Mesenchymal stem cell (in vitro differentiated cells and primary cell): ENCODE results near the gene CUL4A.
A peak's percentile ranks its signal among the peaks of the same experiment; 100 is the strongest.

ENCODE experiments used
- DNase-seq: peaks from one replicate; pipeline ENCODE4 v3.0.0-alpha.2; 2013
- H2AFZ ChIP-seq: one replicate; pipeline ENCODE4 v1.6.1; 2013; ENCODE audit warnings: low read depth, mild to moderate bottlenecking, control low read depth, inconsistent platforms, low read length, moderate library complexity
- H2AK5ac ChIP-seq: 2 replicates; pipeline ENCODE4 v1.6.1; 2013; ENCODE audit warnings: low read length, moderate library complexity, mild to moderate bottlenecking, inconsistent platforms; ENCODE audit not compliant: severe bottlenecking
- H2BK120ac ChIP-seq: one replicate; pipeline ENCODE4 v1.6.1; 2013; ENCODE audit warnings: low read depth, mild to moderate bottlenecking, inconsistent platforms, low read length, moderate library complexity
- H2BK12ac ChIP-seq, 2 experiments: one replicate each; pipeline ENCODE4 v1.6.1; 2013; ENCODE audit warnings: inconsistent platforms in 2 of 2, low read length in 2 of 2, mild to moderate bottlenecking in 2 of 2, moderate library complexity in 2 of 2, control low read depth in 1 of 2
- H2BK15ac ChIP-seq: one replicate; pipeline ENCODE4 v1.6.1; 2013; ENCODE audit warnings: mild to moderate bottlenecking, low read depth, inconsistent platforms; ENCODE audit not compliant: poor library complexity, severe bottlenecking
- H2BK5ac ChIP-seq: 2 replicates; pipeline ENCODE4 v1.6.1; 2013; ENCODE audit warnings: low read depth, mild to moderate bottlenecking, low read length, control low read depth, inconsistent platforms; ENCODE audit not compliant: poor library complexity, severe bottlenecking
- H3K14ac ChIP-seq, 2 experiments: one replicate each; pipeline ENCODE4 v1.6.1; 2013; ENCODE audit warnings: inconsistent platforms in 2 of 2, low read length in 2 of 2, control low read depth in 1 of 2, mild to moderate bottlenecking in 1 of 2, moderate library complexity in 1 of 2
- H3K18ac ChIP-seq, 2 experiments: one replicate each; pipeline ENCODE4 v1.6.1; 2013; ENCODE audit warnings: inconsistent platforms in 2 of 2, low read length in 2 of 2, control low read depth in 1 of 2, low read depth in 1 of 2, mild to moderate bottlenecking in 1 of 2
- H3K23ac ChIP-seq, 2 experiments: one replicate each; pipeline ENCODE4 v1.6.1; 2013; ENCODE audit warnings: inconsistent platforms in 2 of 2, low read length in 2 of 2, mild to moderate bottlenecking in 2 of 2, moderate library complexity in 2 of 2, control low read depth in 1 of 2
- H3K27ac ChIP-seq: 2 replicates; pipeline ENCODE4 v1.5.1; 2013; ENCODE audit warnings: mild to moderate bottlenecking, moderate library complexity, low read length, control low read depth, inconsistent platforms; ENCODE audit not compliant: poor library complexity, severe bottlenecking
- H3K27me3 ChIP-seq, 2 experiments: 2 replicates each; pipeline versions ENCODE4 v1.6.1 to v1.7.0; 2013; ENCODE audit warnings: low read length in 2 of 2, mild to moderate bottlenecking in 2 of 2, moderate library complexity in 2 of 2, control low read depth in 1 of 2, inconsistent platforms in 1 of 2; ENCODE audit not compliant: control insufficient read depth in 1 of 2, insufficient read depth in 1 of 2
- H3K36me3 ChIP-seq, 2 experiments: 2 replicates each; pipeline versions ENCODE4 v1.6.1 to v1.7.0; 2013; ENCODE audit warnings: low read length in 2 of 2, control low read depth in 1 of 2, inconsistent platforms in 1 of 2, low read depth in 1 of 2, mild to moderate bottlenecking in 1 of 2; ENCODE audit not compliant: insufficient read depth in 2 of 2, control insufficient read depth in 1 of 2
- H3K4ac ChIP-seq, 2 experiments: one replicate each; pipeline ENCODE4 v1.6.1; 2013; ENCODE audit warnings: inconsistent platforms in 2 of 2, low read length in 2 of 2, mild to moderate bottlenecking in 2 of 2, moderate library complexity in 2 of 2, control low read depth in 1 of 2, low read depth in 1 of 2
- H3K4me1 ChIP-seq: 2 replicates; pipeline ENCODE4 v1.6.1; 2013; ENCODE audit warnings: low read depth, low read length, control low read depth; ENCODE audit not compliant: control insufficient read depth, insufficient read depth
- H3K4me2 ChIP-seq: 2 replicates; pipeline ENCODE4 v1.6.1; 2013; ENCODE audit warnings: low read length, mild to moderate bottlenecking, inconsistent platforms; ENCODE audit not compliant: poor library complexity, severe bottlenecking
- H3K4me3 ChIP-seq, 2 experiments: 2 replicates each; pipeline versions ENCODE4 v1.5.1 to v1.7.0; 2013; ENCODE audit warnings: low read length in 2 of 2, mild to moderate bottlenecking in 2 of 2, control low read depth in 1 of 2, low read depth in 1 of 2; ENCODE audit not compliant: insufficient read depth in 1 of 2
- H3K79me1 ChIP-seq: replicated peaks from 2 replicates; pipeline ENCODE4 v1.6.1; 2013; ENCODE audit warnings: mild to moderate bottlenecking, control low read depth, low read length, inconsistent platforms; ENCODE audit not compliant: poor library complexity, severe bottlenecking
- H3K9ac ChIP-seq: 2 replicates; pipeline ENCODE4 v1.7.0; 2013; ENCODE audit warnings: mild to moderate bottlenecking, low read length, moderate library complexity
- H3K9me3 ChIP-seq: 2 replicates; pipeline ENCODE4 v1.7.0; 2013; ENCODE audit warnings: mild to moderate bottlenecking, low read length; ENCODE audit not compliant: control insufficient read depth
- H4K8ac ChIP-seq: one replicate; pipeline ENCODE4 v1.6.1; 2013; ENCODE audit warnings: inconsistent platforms, mild to moderate bottlenecking, low read length, moderate library complexity
- H4K91ac ChIP-seq: one replicate; pipeline ENCODE4 v1.6.1; 2013; ENCODE audit warnings: mild to moderate bottlenecking, low read length, inconsistent platforms
- WGBS: methylation state at CpG from one replicate; pipeline ENCODE4 v1.1.7; 2013; ENCODE audit warnings: mixed read lengths; 5-methylcytosine and 5-hydroxymethylcytosine counted together

Gene CUL4A

DNA sequence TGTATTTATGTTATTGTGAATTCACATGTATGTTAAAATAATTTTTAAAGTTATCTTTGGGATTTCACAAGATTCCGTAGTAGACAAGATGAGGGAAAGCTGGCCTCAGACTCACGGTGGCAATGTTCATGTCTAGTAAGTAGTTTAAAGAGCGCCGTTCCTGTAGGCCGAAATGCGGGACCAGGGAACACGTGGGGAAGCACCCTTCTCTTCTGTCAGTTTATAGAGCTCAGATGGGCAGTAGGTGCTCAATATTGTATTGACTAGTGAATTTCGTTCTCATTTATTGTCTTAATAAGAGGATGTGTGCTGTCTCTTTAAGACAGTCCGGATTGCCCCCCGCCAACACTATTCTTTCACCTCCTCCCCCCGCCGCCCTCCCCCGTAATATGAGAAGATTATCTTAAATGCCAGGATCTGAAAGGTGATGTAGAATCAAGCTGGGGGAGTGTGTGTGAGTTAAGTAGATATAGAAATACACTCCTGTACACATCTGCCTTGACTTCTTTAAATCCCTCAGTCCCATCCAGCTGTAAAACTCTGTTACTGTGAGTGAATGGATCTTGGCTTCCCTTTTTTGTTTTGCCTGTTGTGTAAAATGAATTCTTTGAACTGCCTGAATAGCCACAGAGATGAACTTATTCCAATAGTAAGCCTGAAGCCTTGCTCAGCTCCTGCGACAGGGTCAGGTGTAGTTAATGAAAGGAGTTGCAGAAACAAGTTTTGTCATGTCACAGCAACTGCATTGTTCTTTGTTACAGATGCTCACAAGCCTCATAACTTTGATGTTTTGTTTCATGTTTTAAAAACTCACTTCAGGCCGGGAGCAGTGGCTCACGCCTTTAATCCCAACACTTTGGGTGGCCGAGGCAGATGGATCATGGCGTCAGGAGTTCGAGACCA, 88.9 kb downstream of the CUL4A start:
- H3K4me3 ChIP-seq, result peak overlapping the region; percentile 89 to 100
- peak overlapping the region; percentile 97 for H3K9ac ChIP-seq
- no peaks in the 10 kb centered on the region for H3K9me3 ChIP-seq
- DNase-seq, result no peak
- WGBS, result 67% methylated on average over 10 of the region's 19 CpGs
- H3K18ac ChIP-seq, result no peak overlapping the region
- no peak overlapping the region for H2BK15ac ChIP-seq
- no peak overlapping the region for H3K4ac ChIP-seq
- H2AK5ac ChIP-seq, result no peak overlapping the region
- H2BK5ac ChIP-seq, result no peak overlapping the region
- no peaks in the 10 kb centered on the region for H3K27me3 ChIP-seq
- H3K23ac ChIP-seq, result no peak overlapping the region
- peak overlapping the region; percentile 38 for H3K27ac ChIP-seq
- H4K91ac ChIP-seq, result no peak overlapping the region
- H3K14ac ChIP-seq, result no peak overlapping the region
- no peak overlapping the region for H2AFZ ChIP-seq
- H3K36me3 ChIP-seq, result peaks cover 5 to 6% of the 10 kb centered on the region in 2 experiments
- H3K4me2 ChIP-seq, result peak overlapping the region; percentile 74
- no peak overlapping the region for H2BK12ac ChIP-seq
- H3K4me1 ChIP-seq, result peaks cover 10% of the 10 kb centered on the region
- H2BK120ac ChIP-seq, result no peak overlapping the region
- H4K8ac ChIP-seq, result no peak overlapping the region
- H3K79me1 ChIP-seq, result no peaks in the 10 kb centered on the region

DNA sequence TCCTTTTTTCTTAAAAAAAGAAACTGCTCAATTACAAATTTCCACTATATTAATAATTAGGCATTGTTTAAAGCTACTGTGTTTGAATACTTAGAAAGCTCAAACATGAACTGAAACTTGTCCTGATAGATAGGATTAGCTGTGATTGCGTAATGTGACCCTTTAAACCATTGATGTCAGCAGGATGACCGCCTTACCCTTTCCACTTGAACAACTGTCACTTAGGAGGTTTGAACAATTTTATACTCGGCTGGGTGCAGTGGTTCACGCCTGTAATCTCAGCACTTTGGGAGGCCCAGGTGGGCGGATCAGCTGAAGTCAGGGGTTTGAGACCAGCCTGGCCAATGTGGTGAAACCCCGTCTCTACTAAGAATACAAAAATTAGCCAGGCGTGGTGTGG, 90.5 kb downstream of the CUL4A start:
- Histone ChIP-seq H3K4me2 (no peak overlapping the region), H2BK120ac (no peak overlapping the region), H2AK5ac (no peak overlapping the region), H4K8ac (no peak overlapping the region), H3K23ac (no peak overlapping the region), H3K4me1 (peaks cover 12% of the 10 kb centered on the region), H3K4me3 (no peak overlapping the region), H3K4ac (no peak overlapping the region), H4K91ac (no peak overlapping the region), H2AFZ (no peak overlapping the region), H2BK5ac (no peak overlapping the region), H3K27ac (no peak overlapping the region), H2BK12ac (no peak overlapping the region), H3K36me3 (peaks cover 5 to 7% of the 10 kb centered on the region in 2 experiments), H3K18ac (no peak overlapping the region), H3K27me3 (no peaks in the 10 kb centered on the region), H3K9ac (peak overlapping the region; percentile 7), H3K14ac (no peak overlapping the region), H3K79me1 (no peaks in the 10 kb centered on the region), H3K9me3 (no peaks in the 10 kb centered on the region), H2BK15ac (no peak overlapping the region)
- peak; percentile 33 for DNase-seq
- WGBS, result 93% methylated on average over 7 of the region's 7 CpGs

DNA sequence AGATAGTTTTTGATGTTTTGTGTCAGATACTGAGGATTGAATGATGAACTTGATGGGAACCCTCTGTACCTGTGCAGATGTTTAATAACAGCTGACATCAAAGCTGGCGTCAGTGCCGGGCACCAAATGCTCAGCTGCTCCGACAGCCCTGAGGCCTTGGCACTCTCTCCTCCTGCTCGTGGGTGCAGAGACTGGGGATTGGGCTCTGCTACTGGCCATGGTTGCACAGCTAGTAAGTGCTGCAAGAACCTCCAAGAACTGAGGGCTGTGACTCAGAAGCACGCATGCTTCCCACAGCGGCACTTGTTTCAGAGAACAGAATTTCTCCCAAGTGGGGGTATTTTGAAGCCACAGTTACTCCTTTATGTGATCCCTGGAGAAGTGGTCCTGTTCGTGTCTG, 93.6 kb downstream of the CUL4A start:
- Histone ChIP-seq H3K14ac (no peak overlapping the region), H2BK5ac (no peak overlapping the region), H2BK12ac (no peak overlapping the region), H3K4me1 (peaks cover 14% of the 10 kb centered on the region), H3K4ac (no peak overlapping the region), H3K4me2 (no peak overlapping the region), H3K27ac (no peak overlapping the region), H4K91ac (no peak overlapping the region), H3K9me3 (no peaks in the 10 kb centered on the region), H3K9ac (no peak overlapping the region), H2BK15ac (no peak overlapping the region), H3K36me3 (peaks cover 5 to 7% of the 10 kb centered on the region in 2 experiments), H3K4me3 (no peak overlapping the region), H2BK120ac (no peak overlapping the region), H3K27me3 (no peaks in the 10 kb centered on the region), H4K8ac (no peak overlapping the region), H3K23ac (no peak overlapping the region), H3K18ac (no peak overlapping the region), H3K79me1 (peaks cover 2% of the 10 kb centered on the region), H2AFZ (no peak overlapping the region), H2AK5ac (no peak overlapping the region)
- DNase-seq, result no peak
- WGBS, result 95% methylated on average over 7 of the region's 7 CpGs

DNA sequence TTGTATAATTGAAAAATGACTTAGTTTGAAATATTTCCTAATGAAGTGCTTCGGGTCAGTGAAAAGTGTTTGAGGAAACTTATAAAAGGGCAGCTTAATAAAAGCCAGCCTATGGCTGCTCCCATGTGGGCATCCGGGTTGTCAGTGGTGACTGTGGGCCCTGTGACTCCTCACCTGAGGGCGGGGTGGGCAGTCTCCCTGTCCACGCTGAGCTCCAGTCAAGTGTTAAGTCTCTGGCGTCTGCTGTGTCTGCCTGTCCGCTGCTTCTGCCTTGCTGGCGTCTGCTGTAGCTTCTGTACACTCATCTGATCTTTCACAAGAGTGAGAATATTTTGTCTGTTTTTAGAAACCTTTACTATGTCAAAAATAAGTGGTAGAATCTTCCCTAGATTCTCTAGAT, 94.7 kb downstream of the CUL4A start:
- no peak overlapping the region for H4K91ac ChIP-seq
- no peaks in the 10 kb centered on the region for H3K9me3 ChIP-seq
- no peak overlapping the region for H3K4me3 ChIP-seq
- no peak overlapping the region for H3K23ac ChIP-seq
- no peak overlapping the region for H3K9ac ChIP-seq
- H2AK5ac ChIP-seq, result no peak overlapping the region
- no peaks in the 10 kb centered on the region for H3K27me3 ChIP-seq
- H3K27ac ChIP-seq, result no peak overlapping the region
- no peak for DNase-seq
- H3K4me1 ChIP-seq, result peaks cover 14% of the 10 kb centered on the region
- no peak overlapping the region for H3K14ac ChIP-seq
- no peak overlapping the region for H2BK15ac ChIP-seq
- H3K18ac ChIP-seq, result no peak overlapping the region
- H3K4ac ChIP-seq, result no peak overlapping the region
- H2AFZ ChIP-seq, result no peak overlapping the region
- no peak overlapping the region for H2BK12ac ChIP-seq
- H2BK5ac ChIP-seq, result no peak overlapping the region
- H3K4me2 ChIP-seq, result no peak overlapping the region
- peaks cover 4% of the 10 kb centered on the region for H3K79me1 ChIP-seq
- WGBS, result 98% methylated on average over 4 of the region's 7 CpGs
- H4K8ac ChIP-seq, result no peak overlapping the region
- no peak overlapping the region for H2BK120ac ChIP-seq
- H3K36me3 ChIP-seq, result peaks cover 5 to 7% of the 10 kb centered on the region in 2 experiments
